Heart left ventricle (tissue), 16 donors: Measurements from ENCODE around the gene FAM98B. TPM values are rescaled to one million over a fixed set of nuclear protein-coding genes. Genes with fewer than 3 reads are reported as not detected.

ENCODE experiments used
- ATAC-seq, 4 donors: fragments of 200-7000 bp; cut with Tn5 transposase; one replicate each; pipeline ENCODE4 v1.9.1; 2020 to 2022; ENCODE audit warnings: moderate library complexity in 4 of 4, mild to moderate bottlenecking in 3 of 4, moderate number of reproducible peaks in 1 of 4
- DNase-seq, 5 donors: peaks; one replicate each; pipeline ENCODE4 v3.0.0-alpha.2; 2020
- H3K27ac ChIP-seq, 12 donors: fragments of 200-600 bp; sonication (generic) in 4 of 12; one replicate each; pipeline versions ENCODE4 v1.5.0 to v1.8.0; 2016 to 2022; ENCODE audit warnings: mild to moderate bottlenecking in 2 of 12
- H3K27me3 ChIP-seq, 9 donors: fragments of 200-600 bp; sonication (generic) in 2 of 9; one replicate each; pipeline versions ENCODE4 v1.5.1 to v1.8.0; 2016 to 2022; ENCODE audit warnings: mild to moderate bottlenecking in 3 of 9
- H3K36me3 ChIP-seq, 9 donors: fragments of 200-600 bp; sonication (generic) in 2 of 9; one replicate each; pipeline versions ENCODE4 v1.5.0 to v1.8.0; 2018 to 2022; ENCODE audit warnings: mild to moderate bottlenecking in 2 of 9
- H3K4me1 ChIP-seq, 12 donors: fragments of 200-600 bp; sonication (generic) in 4 of 12; one replicate each; pipeline versions ENCODE4 v1.5.0 to v1.8.0; 2016 to 2022; ENCODE audit warnings: mild to moderate bottlenecking in 3 of 12
- H3K4me3 ChIP-seq, 12 donors: fragments of 200-600 bp; sonication (generic) in 4 of 12; one replicate each; pipeline versions ENCODE4 v1.5.0 to v1.8.0; 2017 to 2022; ENCODE audit warnings: mild to moderate bottlenecking in 9 of 12, moderate library complexity in 4 of 12
- H3K9me3 ChIP-seq, 12 donors: fragments of 200-600 bp; sonication (generic) in 4 of 12; one replicate each; pipeline versions ENCODE4 v1.5.0 to v1.8.0; 2016 to 2022; ENCODE audit warnings: mild to moderate bottlenecking in 1 of 12
- CTCF ChIP-seq, 12 donors: fragments of 200-600 bp; sonication (generic) in 4 of 12; IDR thresholded peaks; one replicate each; pipeline versions ENCODE4 v1.5.0 to v1.8.0; 2018 to 2022; ENCODE audit warnings: antibody characterized with exemption in 12 of 12, mild to moderate bottlenecking in 5 of 12
- POLR2A ChIP-seq, 2 donors: fragments of 450-650 bp; IDR thresholded peaks; one replicate each; pipeline ENCODE4 v1.6.1; 2017; ENCODE audit warnings: antibody characterized with exemption in 2 of 2, mild to moderate bottlenecking in 2 of 2, moderate library complexity in 2 of 2
- WGBS, 4 donors: extraction: QIAGEN DNeasy Blood & Tissue Kit in 2 of 4; methylation state at CpG; one replicate each; pipeline versions ENCODE4 v1.1.5 to v1.1.7; 2013 to 2018; 5-methylcytosine and 5-hydroxymethylcytosine counted together
- intact Hi-C, 10 donors: fragments of 100-400 bp; cut with DNase I; formaldehyde crosslinking; loops; one replicate each; pipeline versions ENCODE4 v1.11.1 to v1.14.2; 2022
- polyA plus RNA-seq, 2 donors: library from polyadenylated mRNA; stranded (reverse); fragments of 200-250 nt; gene quantifications; one replicate each; pipeline ENCODE4 v1.2.3, GENCODE V29; 2013
- total RNA-seq, 9 donors: library from RNA; depleted of rRNA in 2 of 9; stranded (reverse); fragments of >200 nt in 2 of 9; fragmentation: NEBNext Ultra II Directional in 3 of 9; extraction: Animal tissue kit (Norgen Biotek cat#: 25700) in 3 of 9; gene quantifications; one replicate each; pipeline versions ENCODE4 v1.1.0 to v1.2.4, GENCODE V29; 2016 to 2023
- donor health status: ischemic (EF 13 %, LVEDD 7.1; RV severe dilation, severe dysfunction).
- donor health status: healthy with polysubstance abuse.
- donor health status: DM: no; HTN: yes; CAD: no.
- donor health status: DM: no; HTN: no; CAD: no.
- donor health status: ischemic (EF 25% LVEDD 6.9; RV normal size, moderate dysfunction).
- donor health status: ischemic (EF 25% LVEDD 5.7; RV mildly dilated, moderate dysfunction).
- donor health status: healthy.
- donor health status: DM: yes; HTN: yes; CAD: no.
- donor health status: ischemic (EF 35%, LVEDD 5.7; RV mildly dilated, moderate dysfunction).
- donor health status: nonischemic (EF 11% LVEDD 7.7; RV severe dilation, severe dysfunction).
- donor health status: DM: yes; HTN: yes; CAD: no.
- donor health status: PGD.
- donor health status: ischemic (EF 29% LVEDD 5.4; RV normal size, mild dysfunction).
- donor health status: nonischemic (EF 23%, LVEDD 6.1; RV moderate dilation, normal function).

The FAM98B gene
- total and polyA plus RNA-seq, 11 donors: 7.8 to 29.4 (median 21.2) TPM

- Histone ChIP-seq H3K27me3 (no peaks in the 10 kb centered on the region), H3K4me1 (peaks cover 0 to 9% (median 0%) of the 10 kb centered on the region in 12 donors), H3K9me3 (no peaks in the 10 kb centered on the region), H3K27ac (no peak overlapping the region), H3K36me3 (peaks cover 0 to 84% (median 57%) of the 10 kb centered on the region in 9 donors), H3K4me3 (no peak overlapping the region)
- 97 to 98% (median 97%) methylated on average over 1 of the region's 1 CpG for WGBS, 4 donors
- DNase-seq (no peak), ATAC-seq (no peak)
- TF ChIP-seq CTCF (IDR thresholded peaks at IDR 0.05) (no peak), POLR2A (IDR thresholded peaks at IDR 0.05) (no peak)
- intact Hi-C loops: loop anchor here in 8 of 10 donors (5.0 to 10.0 kb wide), 4 partner anchors 86 to 209 kb away; partner anchors contain the start of gene RASGRP1 (in 2 of the 8)
Observed at GRCh38 chr15:38476120-38476519, 22.2 kb downstream of the FAM98B start.

DNA sequence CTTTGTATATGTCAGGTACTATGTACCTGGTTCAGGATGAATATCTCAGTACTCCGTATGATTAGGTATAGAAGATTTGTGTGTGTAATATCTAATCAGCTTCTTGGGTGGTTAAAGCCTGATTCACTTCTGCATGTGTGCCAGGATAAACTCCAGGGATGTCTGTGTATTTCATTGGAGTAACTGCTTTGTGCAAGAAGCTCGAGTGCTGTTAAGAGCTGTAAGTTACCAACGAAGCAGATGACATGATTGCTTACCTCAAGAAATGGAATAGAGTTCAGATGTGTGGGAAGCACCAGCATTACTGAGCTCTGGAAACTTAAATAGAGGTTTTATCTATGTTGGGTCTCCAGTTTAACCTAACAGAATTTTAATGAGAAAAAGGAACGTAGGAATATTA is 23.7 kb downstream of the FAM98B start:
- H3K27ac ChIP-seq: no peak overlapping the region
- intact Hi-C loops: loop anchor here in 8 of 10 donors (5.0 to 10.0 kb wide), 4 partner anchors 85 to 207 kb away; partner anchors contain the start of gene RASGRP1 (in 2 of the 8)
- DNase-seq: no peak
- ATAC-seq: no peak
- H3K4me3 ChIP-seq: no peak overlapping the region
- peaks cover 0 to 9% (median 0%) of the 10 kb centered on the region in 12 donors for H3K4me1 ChIP-seq
- H3K27me3 ChIP-seq: no peaks in the 10 kb centered on the region
- 67 to 74% (median 68%) methylated on average over 4 of the region's 4 CpGs for WGBS, 4 donors
- no peaks in the 10 kb centered on the region for H3K9me3 ChIP-seq
- TF ChIP-seq POLR2A (IDR thresholded peaks at IDR 0.05) (no peak), CTCF (IDR thresholded peaks at IDR 0.05) (no peak)
- peaks cover 0 to 86% (median 65%) of the 10 kb centered on the region in 9 donors for H3K36me3 ChIP-seq

DNA sequence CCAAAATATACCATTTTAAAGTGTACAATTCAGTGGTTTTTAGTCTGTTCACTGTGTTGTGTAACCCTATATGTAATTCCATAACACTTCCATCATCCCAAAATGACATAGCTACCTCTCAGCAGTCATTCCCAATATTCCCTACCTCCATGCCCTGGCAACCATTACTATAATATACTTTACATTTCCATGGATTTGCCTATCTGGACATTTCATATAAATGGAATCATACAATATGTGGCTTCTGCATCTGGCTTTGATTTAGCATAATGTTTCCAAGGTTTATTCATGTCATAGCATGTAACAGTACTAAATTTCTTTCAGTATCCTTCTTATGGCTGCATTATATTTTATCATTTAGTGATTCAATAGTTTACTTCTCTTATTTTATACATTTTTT is 25.3 kb downstream of the FAM98B start:
- no peaks in the 10 kb centered on the region for H3K9me3 ChIP-seq
- no peak for ATAC-seq
- intact Hi-C loops: loop anchor here in 8 of 10 donors (5.0 to 10.0 kb wide), 4 partner anchors 83 to 206 kb away; partner anchors contain the start of gene RASGRP1 (in 2 of the 8)
- no peak overlapping the region for H3K4me3 ChIP-seq
- no peaks in the 10 kb centered on the region for H3K27me3 ChIP-seq
- peaks cover 0 to 78% (median 55%) of the 10 kb centered on the region in 9 donors for H3K36me3 ChIP-seq
- TF ChIP-seq POLR2A (IDR thresholded peaks at IDR 0.05) (no peak), CTCF (IDR thresholded peaks at IDR 0.05) (no peak)
- H3K4me1 ChIP-seq: peaks cover 0 to 9% (median 0%) of the 10 kb centered on the region in 12 donors
- no peak overlapping the region for H3K27ac ChIP-seq
- no peak for DNase-seq

GRCh38 chr15:38479756-38480155 is 25.8 kb downstream of the FAM98B start:
- peaks cover 0 to 9% (median 0%) of the 10 kb centered on the region in 12 donors for H3K4me1 ChIP-seq
- no peak overlapping the region for H3K4me3 ChIP-seq
- H3K36me3 ChIP-seq: peaks cover 0 to 75% (median 52%) of the 10 kb centered on the region in 9 donors
- no peaks in the 10 kb centered on the region for H3K9me3 ChIP-seq
- TF ChIP-seq CTCF (IDR thresholded peaks at IDR 0.05) (no peak), POLR2A (IDR thresholded peaks at IDR 0.05) (no peak)
- H3K27ac ChIP-seq: no peak overlapping the region
- WGBS, 4 donors: 92 to 99% (median 96%) methylated on average over 1 of the region's 1 CpG
- intact Hi-C loops: loop anchor here in 9 of 10 donors (5.0 to 10.0 kb wide), 5 partner anchors 83 to 205 kb away; partner anchors contain the start of gene RASGRP1 (in 3 of the 9)
- no peaks in the 10 kb centered on the region for H3K27me3 ChIP-seq
- ATAC-seq (no peak), DNase-seq (no peak)
